HT-29 (cell line): ENCODE data around the gene GDF7. TPM values are rescaled to one million over a fixed set of nuclear protein-coding genes. Genes with fewer than 3 reads are reported as not detected.

ENCODE experiments used
- DNase-seq: peaks from one replicate; pipeline ENCODE4 v3.0.0-alpha.2; 2015; ENCODE audit warnings: low spot score
- total RNA-seq: library from RNA; depleted of rRNA; stranded (reverse); fragments of >200 nt; shearing (Covaris generic); gene quantifications from 2 replicates; pipeline ENCODE4 v1.2.3, GENCODE V29; 2014

The GDF7 gene
- total RNA-seq, 1 experiment from 2014 or later: not detected

GRCh38 chr2:20645301-20645701 is 21.6 kb upstream of the GDF7 start:
- no peak for DNase-seq

- no peak for DNase-seq
Observed at GRCh38 chr2:20645761-20646160, 21.2 kb upstream of the GDF7 start.

DNA sequence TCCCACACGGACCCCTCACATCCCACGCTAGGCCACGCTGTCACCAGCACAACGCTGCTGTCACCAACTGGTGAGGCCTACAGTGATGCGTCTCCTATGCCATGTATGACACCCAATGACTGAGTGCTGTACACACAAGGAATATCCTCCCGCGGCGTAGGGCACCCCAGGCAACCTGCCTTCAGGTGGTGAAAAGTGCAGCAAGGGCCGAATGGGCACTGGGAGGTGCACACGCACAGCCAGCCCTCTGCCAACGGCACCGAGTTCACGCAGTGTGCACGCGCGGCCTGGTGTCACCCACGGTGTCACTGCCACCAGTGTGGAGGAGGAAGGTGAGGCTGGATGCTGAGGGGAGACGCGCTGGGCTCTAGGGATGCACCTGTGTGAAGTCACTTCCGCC is 20.5 kb upstream of the GDF7 start:
- DNase-seq: no peak

DNA sequence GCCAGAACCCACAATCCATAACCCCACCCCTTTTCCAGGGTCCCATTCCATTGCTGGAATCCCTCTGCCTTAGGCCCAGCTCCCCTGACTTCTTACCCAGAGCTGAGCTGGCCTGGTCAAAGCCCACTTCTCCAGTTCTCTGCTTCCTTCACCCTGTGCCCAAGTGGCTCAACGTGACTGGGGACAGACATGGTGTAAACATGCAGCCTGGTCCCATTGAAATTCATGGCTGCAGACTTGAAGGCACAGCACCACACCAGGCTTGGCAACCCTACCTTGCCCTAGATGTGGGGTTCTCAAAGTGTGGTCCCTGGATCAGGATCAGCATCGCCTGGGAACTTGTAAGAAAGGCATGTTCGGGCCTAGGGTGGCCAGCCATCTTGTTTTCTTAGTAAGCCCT is 19.7 kb upstream of the GDF7 start:
- DNase-seq: no peak

DNA sequence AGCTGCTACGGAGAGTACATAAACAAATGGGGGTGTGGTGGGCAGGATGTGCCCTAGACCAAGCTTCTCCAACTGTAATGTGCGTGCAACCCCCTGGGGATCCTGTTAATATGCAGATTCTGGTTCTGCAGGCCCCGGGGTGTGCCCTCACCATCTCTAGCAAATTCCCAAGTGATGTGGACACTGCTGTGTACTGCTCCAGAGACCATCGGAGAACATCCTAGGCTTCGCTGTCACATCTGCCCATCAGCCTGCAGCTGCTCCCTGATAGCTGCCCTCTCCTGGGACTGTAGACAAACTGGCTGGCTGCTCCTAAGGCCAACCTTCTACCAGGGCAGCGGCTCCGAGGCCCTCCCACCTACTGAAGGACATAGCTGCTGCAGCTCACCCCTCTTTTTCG is 19.2 kb upstream of the GDF7 start:
- no peak for DNase-seq

- no peak for DNase-seq
Observed at GRCh38 chr2:20648206-20648605, 18.7 kb upstream of the GDF7 start.

- no peak for DNase-seq
Observed at GRCh38 chr2:20648831-20649230, 18.1 kb upstream of the GDF7 start.

DNA sequence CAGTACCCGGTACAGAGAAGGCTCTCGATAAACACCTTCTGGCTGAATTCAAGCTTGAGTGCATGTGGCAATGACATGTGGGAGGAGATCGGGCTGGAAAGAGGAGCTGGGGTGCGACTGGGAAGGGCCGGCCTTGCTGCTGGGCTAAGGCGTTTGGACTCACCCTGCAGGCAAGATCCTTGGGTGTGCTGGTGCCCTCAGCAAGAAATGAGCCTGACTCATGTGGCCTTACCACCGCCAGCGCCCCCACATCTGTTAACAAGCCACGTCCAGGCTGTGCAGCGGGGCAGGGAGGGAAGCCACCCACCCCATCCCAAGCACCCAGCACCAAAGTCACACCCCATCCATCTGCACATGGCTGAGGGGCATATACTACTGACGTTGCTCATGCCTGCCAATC is 17.4 kb upstream of the GDF7 start:
- no peak for DNase-seq

- no peak for DNase-seq
Observed at GRCh38 chr2:20649976-20650375, 17.0 kb upstream of the GDF7 start.

DNA sequence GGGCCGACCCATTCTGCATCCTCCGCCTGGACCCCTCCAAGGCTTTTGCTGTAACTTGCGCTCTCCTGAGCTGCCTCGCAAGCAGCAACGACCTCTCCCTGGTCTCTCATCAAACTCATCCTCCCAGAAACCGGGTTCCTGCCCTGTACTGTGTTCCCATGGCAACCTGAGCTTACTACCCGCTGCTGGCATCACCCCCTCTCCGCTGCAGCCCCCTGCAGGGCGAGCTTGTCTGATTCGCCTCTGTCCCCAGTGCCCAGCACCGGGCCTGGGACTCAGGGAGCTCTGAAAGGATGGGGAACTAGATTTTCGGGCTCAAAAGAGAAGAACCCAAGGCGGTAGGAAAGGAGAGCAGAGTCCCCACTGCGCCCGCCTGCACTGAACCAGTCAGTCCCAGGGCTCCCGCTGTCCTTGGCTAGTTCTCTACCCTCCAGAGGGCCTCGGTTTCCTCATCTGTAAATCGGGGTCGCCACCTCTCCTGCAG is 16.5 kb upstream of the GDF7 start:
- peak; percentile 28 for DNase-seq

DNA sequence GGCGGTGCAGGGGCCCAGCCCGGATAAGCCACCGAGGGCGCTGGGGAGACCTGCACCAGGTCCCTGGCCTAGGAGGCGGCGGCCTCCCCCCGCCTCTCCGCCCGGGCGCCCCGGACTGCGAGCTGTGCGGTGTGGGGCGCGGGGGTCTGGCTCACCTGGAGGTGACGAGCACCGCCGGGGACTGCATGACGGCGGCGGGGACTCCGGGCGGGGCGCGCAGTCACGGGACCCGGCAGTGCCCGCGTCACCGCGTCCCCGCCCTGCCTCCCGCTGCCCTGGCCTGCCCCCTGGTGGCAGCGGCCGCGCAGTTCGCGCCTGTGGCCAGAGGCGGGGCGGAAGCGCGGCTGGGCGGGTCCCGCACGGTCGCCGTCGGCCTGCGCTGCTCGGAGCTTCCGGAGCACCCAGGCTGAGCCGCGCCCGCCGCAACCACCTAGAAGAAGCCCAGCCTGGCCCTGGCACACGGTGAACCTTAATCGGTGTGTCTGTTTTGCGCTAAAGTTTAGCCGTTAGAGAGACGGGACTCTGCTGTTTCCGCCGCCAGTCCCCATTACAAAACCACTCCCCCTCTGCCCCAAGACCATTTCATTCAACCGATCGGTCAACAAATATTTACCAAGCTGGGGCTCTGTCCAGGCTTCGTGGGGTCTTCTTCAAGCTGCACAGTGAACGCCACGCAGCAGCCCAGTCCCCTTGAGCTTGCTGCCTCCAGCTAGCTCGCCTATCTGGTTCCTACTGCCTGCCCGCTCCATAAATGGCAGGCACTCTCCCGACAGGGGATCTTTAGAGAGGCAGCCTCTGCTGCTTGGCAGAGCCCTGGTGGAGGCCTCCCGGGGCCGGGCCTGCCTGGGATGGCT is 15.8 kb upstream of the GDF7 start, which contains the start of gene HS1BP3:
HS1BP3 (minus strand) TSS at position 222 of the 854 bp plus-strand sequence; CDS start at position 187, 35 bp downstream.
- DNase-seq: peak; percentile 84

DNA sequence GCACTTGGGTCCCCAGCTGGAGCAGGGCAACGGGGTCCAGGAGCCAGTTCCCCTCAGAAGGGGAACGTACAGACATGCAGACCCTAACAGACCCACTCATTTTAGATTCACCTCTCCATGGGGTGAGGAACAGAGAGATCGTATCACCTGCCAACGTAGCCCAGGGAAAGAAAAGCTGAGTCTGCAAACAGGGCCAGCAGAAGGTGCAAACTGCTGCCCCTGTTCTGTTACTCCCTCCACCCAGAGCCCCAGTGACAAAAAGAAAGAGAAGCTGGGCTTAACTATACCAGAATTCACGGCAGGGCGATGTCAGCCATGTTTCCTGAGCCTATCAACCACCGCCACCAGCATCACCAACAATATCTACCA is 15.2 kb upstream of the GDF7 start:
- DNase-seq: no peak

DNA sequence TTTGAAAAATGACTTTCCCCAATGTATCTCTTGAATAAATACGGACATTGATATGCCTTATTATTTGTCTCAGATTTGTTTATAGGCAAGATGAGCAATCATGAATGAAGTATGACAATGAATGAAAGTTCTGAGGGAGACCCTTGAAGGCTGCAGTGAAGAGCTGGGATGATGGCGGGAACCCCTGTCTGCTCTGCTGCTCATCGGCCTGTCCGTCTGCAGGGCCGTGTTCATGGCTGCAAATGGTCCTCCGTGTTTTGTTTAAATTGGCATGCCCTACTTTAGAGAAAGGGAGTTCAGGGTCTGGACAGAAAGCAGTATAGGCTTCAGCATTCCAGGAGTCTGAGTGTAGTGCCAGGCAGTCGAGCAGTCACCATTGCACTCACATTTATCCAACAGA is 14.8 kb upstream of the GDF7 start:
- no peak for DNase-seq

DNA sequence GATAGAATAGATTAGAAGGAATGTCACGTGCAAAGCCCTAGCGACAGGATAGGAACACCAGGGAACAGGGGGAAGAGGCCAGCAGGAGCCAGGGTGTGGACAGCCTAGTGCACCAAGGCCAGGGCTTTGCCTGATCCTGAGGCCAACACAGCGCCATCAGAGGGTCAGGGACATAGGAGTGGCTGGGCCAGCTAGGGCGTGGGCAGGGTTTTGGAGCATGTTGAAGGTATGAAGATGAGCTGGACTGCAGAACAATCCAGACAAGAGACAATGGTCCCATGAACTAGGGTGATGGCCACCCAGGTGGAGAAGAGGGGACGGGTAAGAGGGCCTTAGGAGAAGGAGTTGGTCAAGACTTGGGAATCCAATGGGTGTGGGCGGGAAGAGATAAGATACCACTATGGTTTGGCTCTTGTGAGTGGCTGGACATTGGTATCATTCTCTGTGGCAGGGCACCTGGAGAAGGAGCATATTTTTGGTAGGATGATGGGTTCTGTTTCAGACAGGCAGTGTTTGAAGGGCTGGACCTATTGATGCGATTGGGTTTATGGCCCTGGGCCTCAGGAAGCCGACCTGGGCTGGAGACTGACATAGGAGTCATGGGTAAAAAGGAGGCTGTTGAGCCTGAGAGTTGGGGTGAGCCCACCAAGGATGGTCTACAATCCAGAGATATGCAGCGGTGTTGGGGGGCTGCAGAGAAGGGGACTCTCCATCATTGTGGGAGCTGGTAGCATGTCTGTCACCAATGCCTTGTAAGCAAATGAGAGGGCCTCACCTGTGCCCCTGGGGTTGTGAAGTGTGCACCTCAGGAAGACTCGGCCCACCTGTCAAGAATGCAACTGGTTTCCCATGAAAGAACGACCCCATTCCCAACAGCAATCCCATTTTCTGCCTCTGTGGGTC is 14.0 kb upstream of the GDF7 start:
- no peak for DNase-seq

- DNase-seq: no peak
Observed at GRCh38 chr2:20653695-20654534, 13.0 kb upstream of the GDF7 start.

DNA sequence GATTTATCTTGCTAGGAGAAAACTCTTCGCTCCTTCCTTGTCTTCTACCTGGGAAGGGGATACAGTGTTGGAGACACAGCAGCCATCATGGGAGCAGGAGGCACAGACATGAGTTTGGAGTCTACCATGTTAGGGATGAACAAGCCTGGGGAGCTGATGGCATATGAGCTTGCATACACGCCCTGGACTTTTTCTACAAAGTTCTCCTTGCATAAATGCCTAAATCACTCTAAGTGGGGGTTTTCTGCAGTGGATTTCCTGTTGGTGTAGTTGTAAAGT is 12.5 kb upstream of the GDF7 start:
- no peak for DNase-seq

GRCh38 chr2:20656561-20656960 is 10.4 kb upstream of the GDF7 start:
- no peak for DNase-seq

DNA sequence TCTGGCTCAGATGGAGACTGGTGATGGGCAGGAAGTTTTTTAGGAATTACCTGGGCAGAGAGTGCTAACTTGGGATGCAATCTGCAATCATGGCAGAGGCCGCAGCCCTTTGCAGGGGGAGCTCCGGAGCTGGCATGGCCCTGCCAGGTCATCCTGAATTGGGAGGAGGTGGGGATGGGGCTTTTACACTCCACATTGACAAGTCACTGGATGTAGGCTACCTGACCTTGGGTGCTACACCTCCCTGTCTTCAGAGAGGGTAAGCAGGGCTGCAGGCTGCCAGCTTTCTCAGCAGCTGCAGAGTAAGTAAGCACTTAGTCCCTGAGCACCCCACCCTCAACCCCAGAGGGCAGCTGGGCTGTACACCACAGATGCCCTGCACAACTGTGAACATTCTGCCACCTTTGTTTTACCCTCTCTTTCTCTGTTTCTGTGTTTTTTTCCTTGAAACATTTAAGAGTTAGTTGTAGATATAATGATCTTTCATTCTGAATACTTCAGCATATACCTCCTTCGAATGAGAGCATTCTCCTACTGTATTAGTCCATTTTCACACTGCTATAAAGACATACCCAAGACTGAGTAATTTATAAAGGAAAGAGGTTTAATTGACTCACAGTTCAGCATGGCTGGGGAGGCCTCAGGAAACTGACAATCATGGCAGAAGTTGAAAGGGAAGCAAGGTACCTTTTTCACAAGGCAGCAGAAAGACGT is 9.3 kb upstream of the GDF7 start:
- no peak for DNase-seq

- no peak for DNase-seq
Observed at GRCh38 chr2:20660506-20661420, 6.2 kb upstream of the GDF7 start.
